Left ventricle myocardium inferior (tissue), 1 donor: ENCODE measurements around the gene ARHGAP45. TPM values are rescaled to one million over a fixed set of nuclear protein-coding genes. Genes with fewer than 3 reads are reported as not detected.

Experiments
- DNase-seq: peaks from one replicate; pipeline ENCODE4 v3.0.0-alpha.2; 2020
- H3K27ac ChIP-seq: fragments of 200-600 bp; replicated peaks from 2 replicates; pipeline ENCODE4 v1.8.0; 2021
- H3K27me3 ChIP-seq: fragments of 200-600 bp; 2 replicates; pipeline ENCODE4 v1.8.0; 2021; ENCODE audit warnings: low read depth
- H3K36me3 ChIP-seq: fragments of 200-600 bp; 2 replicates; pipeline ENCODE4 v1.8.0; 2021
- H3K4me1 ChIP-seq: fragments of 200-600 bp; 2 replicates; pipeline ENCODE4 v1.8.0; 2021
- H3K4me3 ChIP-seq: fragments of 200-600 bp; 2 replicates; pipeline ENCODE4 v1.8.0; 2021; ENCODE audit warnings: mild to moderate bottlenecking, moderate library complexity
- H3K9me3 ChIP-seq: fragments of 200-600 bp; replicated peaks from 2 replicates; pipeline ENCODE4 v1.8.0; 2021
- intact Hi-C: fragments of 100-400 bp; cut with micrococcal nuclease; formaldehyde crosslinking; loops from one replicate; pipeline ENCODE4 v1.11.0; 2022
- total RNA-seq: library from RNA; stranded (reverse); fragmentation: NEBNext Ultra II Directional; extraction: Animal tissue kit (Norgen Biotek cat#: 25700); gene quantifications from one replicate; pipeline ENCODE4 v1.2.1, GENCODE V29; 2021
- TF ChIP-seq, protein P1 (sequence below): fragments of 200-600 bp; IDR thresholded peaks from 2 replicates; pipeline ENCODE4 v1.8.0; 2021; ENCODE audit warnings: antibody characterized with exemption, mild to moderate bottlenecking, borderline replicate concordance
- donor health status: DM: no; HTN: yes; CAD: no; lungs with severe emphysema.

ARHGAP45 gene
- total RNA-seq, 1 donor from 2014 or later: 4.8 TPM

GRCh38 chr19:1046836-1047695 is 19.9 kb upstream of the ARHGAP45 start:
- intact Hi-C loops: no loop called here
- Histone ChIP-seq H3K4me1 (no peaks in the 10 kb centered on the region), H3K36me3 (peaks cover 4% of the 10 kb centered on the region), H3K9me3 (no peaks in the 10 kb centered on the region), H3K4me3 (no peak overlapping the region), H3K27ac (no peak overlapping the region), H3K27me3 (no peaks in the 10 kb centered on the region)
- TF ChIP-seq, protein P1, sequence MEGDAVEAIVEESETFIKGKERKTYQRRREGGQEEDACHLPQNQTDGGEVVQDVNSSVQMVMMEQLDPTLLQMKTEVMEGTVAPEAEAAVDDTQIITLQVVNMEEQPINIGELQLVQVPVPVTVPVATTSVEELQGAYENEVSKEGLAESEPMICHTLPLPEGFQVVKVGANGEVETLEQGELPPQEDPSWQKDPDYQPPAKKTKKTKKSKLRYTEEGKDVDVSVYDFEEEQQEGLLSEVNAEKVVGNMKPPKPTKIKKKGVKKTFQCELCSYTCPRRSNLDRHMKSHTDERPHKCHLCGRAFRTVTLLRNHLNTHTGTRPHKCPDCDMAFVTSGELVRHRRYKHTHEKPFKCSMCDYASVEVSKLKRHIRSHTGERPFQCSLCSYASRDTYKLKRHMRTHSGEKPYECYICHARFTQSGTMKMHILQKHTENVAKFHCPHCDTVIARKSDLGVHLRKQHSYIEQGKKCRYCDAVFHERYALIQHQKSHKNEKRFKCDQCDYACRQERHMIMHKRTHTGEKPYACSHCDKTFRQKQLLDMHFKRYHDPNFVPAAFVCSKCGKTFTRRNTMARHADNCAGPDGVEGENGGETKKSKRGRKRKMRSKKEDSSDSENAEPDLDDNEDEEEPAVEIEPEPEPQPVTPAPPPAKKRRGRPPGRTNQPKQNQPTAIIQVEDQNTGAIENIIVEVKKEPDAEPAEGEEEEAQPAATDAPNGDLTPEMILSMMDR: no peak
- DNase-seq: no peak

GRCh38 chr19:1047696-1048147 is 19.2 kb upstream of the ARHGAP45 start:
- H3K4me1 ChIP-seq: no peaks in the 10 kb centered on the region
- TF ChIP-seq, protein P1: no peak
- no peaks in the 10 kb centered on the region for H3K27me3 ChIP-seq
- no peak overlapping the region for H3K27ac ChIP-seq
- no peak for DNase-seq
- no peaks in the 10 kb centered on the region for H3K9me3 ChIP-seq
- H3K36me3 ChIP-seq: peaks cover 4% of the 10 kb centered on the region
- intact Hi-C loops: no loop called here
- no peak overlapping the region for H3K4me3 ChIP-seq

GRCh38 chr19:1049106-1049505 is 17.9 kb upstream of the ARHGAP45 start:
- Histone ChIP-seq H3K4me1 (no peaks in the 10 kb centered on the region), H3K27me3 (no peaks in the 10 kb centered on the region), H3K36me3 (peaks cover 4% of the 10 kb centered on the region), H3K27ac (no peak overlapping the region), H3K9me3 (no peaks in the 10 kb centered on the region), H3K4me3 (no peak overlapping the region)
- TF ChIP-seq, protein P1: no peak
- intact Hi-C loops: no loop called here
- no peak for DNase-seq

DNA sequence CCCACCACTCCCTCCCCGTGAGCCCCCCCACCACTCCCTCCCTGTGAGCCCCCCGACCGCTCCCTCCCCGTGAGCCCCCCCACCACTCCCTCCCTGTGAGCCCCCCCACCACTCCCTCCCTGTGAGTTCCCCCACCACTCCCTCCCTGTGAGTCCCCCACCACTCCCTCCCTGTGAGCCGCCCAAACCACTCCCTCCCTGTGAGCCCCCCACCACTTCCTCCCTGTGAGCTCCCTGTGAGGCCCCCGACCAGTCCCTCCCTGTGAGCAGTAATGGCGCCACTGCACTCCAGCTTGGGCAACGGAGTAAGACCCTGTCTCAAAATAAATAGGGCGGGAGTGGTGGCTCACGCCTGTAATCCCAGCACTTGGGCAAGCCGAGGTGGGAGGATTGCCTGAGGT is 17.2 kb upstream of the ARHGAP45 start:
- H3K9me3 ChIP-seq: no peaks in the 10 kb centered on the region

DNA sequence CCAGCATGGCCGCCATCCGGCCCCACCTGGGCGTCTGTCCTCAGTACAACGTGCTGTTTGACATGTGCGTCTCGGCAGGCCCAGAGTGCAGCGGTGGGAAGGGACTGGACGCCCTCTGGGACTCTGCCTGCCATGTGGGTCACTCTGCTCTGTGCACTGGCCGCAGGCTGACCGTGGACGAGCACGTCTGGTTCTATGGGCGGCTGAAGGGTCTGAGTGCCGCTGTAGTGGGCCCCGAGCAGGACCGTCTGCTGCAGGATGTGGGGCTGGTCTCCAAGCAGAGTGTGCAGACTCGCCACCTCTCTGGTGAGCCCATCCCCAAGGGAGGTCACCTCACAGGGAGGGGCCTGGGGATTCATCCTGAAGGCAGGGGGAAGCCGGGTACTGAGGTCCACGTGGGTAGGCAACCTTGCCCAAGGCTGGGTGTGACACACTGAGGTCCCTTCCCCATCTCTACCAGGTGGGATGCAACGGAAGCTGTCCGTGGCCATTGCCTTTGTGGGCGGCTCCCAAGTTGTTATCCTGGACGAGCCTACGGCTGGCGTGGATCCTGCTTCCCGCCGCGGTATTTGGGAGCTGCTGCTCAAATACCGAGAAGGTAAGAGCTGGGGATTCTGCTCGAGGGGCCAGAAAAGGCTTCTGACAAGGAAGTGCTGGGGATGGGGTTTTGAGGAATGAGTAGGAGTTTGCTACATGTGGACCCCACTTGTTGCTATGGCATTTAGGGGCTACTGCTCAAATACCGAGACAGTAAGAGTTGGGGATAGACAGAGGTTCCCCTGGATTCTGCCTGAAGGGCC is 15.8 kb upstream of the ARHGAP45 start:
- Histone ChIP-seq H3K27me3 (no peaks in the 10 kb centered on the region), H3K9me3 (peaks cover 8% of the 10 kb centered on the region), H3K4me1 (no peaks in the 10 kb centered on the region), H3K27ac (no peak overlapping the region), H3K4me3 (no peak overlapping the region), H3K36me3 (peaks cover 12% of the 10 kb centered on the region)
- TF ChIP-seq, protein P1: no peak
- no peak for DNase-seq
- intact Hi-C loops: no loop called here

More for the DNA sequence above, 17.2 kb upstream of the ARHGAP45 start:
- no peaks in the 10 kb centered on the region for H3K27me3 ChIP-seq
- peaks cover 3% of the 10 kb centered on the region for H3K36me3 ChIP-seq
- intact Hi-C loops: no loop called here
- TF ChIP-seq, protein P1: no peak
- no peak for DNase-seq
- H3K4me1 ChIP-seq: no peaks in the 10 kb centered on the region
- H3K4me3 ChIP-seq: no peak overlapping the region
- no peak overlapping the region for H3K27ac ChIP-seq
